ENCODE data around the gene RNF150. TPM values are rescaled to one million over a fixed set of nuclear protein-coding genes. Genes with fewer than 3 reads are reported as not detected.

The RNF150 gene
- total RNA-seq, 3 donors from 2014 or later = 0.03 TPM; not detected in 2

- ATAC-seq = no peak
- Mint-ChIP-seq H3K4me1 (ENCODE audit: low read depth) (no peaks in the 10 kb centered on the region), H3K4me3 (no peak overlapping the region)
Observed at GRCh38 chr4:141011901-141012315, 121.4 kb downstream of the RNF150 start.

GRCh38 chr4:141009931-141010330 is 123.3 kb downstream of the RNF150 start:
- Mint-ChIP-seq H3K9me3 (peaks cover 7% of the 10 kb centered on the region), H3K4me1 (ENCODE audit: low read depth) (no peaks in the 10 kb centered on the region), H3K36me3 (ENCODE audit: insufficient read depth) (no peaks in the 10 kb centered on the region), H3K27me3 (ENCODE audit: low read depth) (no peaks in the 10 kb centered on the region), H3K4me3 (no peak overlapping the region)
- ATAC-seq (no peak), DNase-seq (no peak)

More at GRCh38 chr4:141011901-141012315, 121.4 kb downstream of the RNF150 start:
- Mint-ChIP-seq H3K36me3 (ENCODE audit: insufficient read depth) (no peaks in the 10 kb centered on the region), H3K9me3 (peaks cover 4% of the 10 kb centered on the region), H3K27me3 (ENCODE audit: low read depth) (no peaks in the 10 kb centered on the region)
- DNase-seq = no peak

DNA sequence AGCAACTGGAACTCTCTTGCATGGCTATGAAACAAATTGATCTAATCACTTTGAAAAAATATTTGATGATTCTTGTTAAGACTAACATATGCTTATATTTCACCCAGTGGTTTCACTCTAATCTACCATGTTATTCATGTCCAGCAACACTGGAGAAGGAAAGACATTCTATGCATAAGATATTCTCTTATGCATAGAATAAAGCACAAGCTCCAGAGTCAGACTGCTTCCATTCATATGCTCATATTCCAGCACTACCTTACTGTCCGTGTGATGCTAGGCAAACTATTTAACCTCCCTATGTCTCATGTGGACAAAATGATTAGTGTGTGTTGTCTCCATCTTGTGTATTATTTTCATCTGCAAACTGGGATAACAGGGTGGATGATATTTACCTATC is 124.1 kb downstream of the RNF150 start:
- DNase-seq (no peak), ATAC-seq (no peak)
- Mint-ChIP-seq H3K36me3 (ENCODE audit: insufficient read depth) (no peaks in the 10 kb centered on the region), H3K4me1 (ENCODE audit: low read depth) (no peaks in the 10 kb centered on the region), H3K27me3 (ENCODE audit: low read depth) (no peaks in the 10 kb centered on the region), H3K9me3 (peaks cover 7% of the 10 kb centered on the region), H3K4me3 (no peak overlapping the region)

GRCh38 chr4:141006242-141006802 is 126.9 kb downstream of the RNF150 start:
- H3K4me3 Mint-ChIP-seq = no peak overlapping the region
- no peaks in the 10 kb centered on the region for H3K27me3 Mint-ChIP-seq (ENCODE audit: low read depth)
- no peaks in the 10 kb centered on the region for H3K36me3 Mint-ChIP-seq (ENCODE audit: insufficient read depth)
- DNase-seq (no peak), ATAC-seq (no peak)
- no peaks in the 10 kb centered on the region for H3K4me1 Mint-ChIP-seq (ENCODE audit: low read depth)
- peaks cover 7% of the 10 kb centered on the region for H3K9me3 Mint-ChIP-seq

DNA sequence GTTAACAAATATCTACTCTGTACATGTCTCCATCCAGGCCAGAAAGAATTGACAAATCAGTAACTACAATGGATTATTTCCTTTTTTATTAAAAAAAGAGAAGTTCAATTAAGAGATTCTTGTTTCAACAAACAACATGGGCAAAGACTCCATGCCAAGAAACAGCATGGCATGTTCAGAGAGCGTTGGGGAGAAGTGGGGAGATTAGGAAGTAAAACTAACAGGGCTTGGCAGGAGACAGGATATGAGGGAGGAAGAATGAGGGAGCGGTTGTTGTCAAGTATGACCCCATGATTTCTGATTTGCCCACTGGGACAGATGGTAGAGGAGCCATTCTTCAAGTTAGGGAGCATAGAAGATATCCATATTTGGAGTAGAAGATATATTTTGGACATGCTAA is 128.4 kb downstream of the RNF150 start:
- no peaks in the 10 kb centered on the region for H3K36me3 Mint-ChIP-seq (ENCODE audit: insufficient read depth)
- no peak overlapping the region for H3K4me3 Mint-ChIP-seq
- no peak for ATAC-seq
- H3K9me3 Mint-ChIP-seq = peaks cover 6% of the 10 kb centered on the region
- no peak for DNase-seq
- H3K4me1 Mint-ChIP-seq (ENCODE audit: low read depth) = no peaks in the 10 kb centered on the region
- no peaks in the 10 kb centered on the region for H3K27me3 Mint-ChIP-seq (ENCODE audit: low read depth)

DNA sequence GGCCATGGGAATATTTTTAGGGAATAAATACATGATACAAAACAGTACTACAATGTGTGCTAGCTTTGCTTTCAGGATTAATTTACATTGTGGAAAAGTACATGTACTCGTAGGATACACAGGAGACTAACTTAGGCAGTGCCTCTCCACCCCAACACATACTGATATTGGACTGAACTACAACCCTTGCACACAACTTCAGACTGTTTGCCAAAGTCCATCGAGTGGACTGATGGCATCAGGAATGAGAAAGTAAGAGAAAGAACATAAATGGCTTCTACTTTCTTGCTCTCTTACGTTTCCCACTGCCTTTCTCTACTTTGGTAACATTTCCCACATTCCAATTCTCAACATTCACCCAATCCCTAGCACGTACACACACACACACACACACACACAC is 130.1 kb downstream of the RNF150 start:
- DNase-seq (no peak), ATAC-seq (no peak)
- no peaks in the 10 kb centered on the region for H3K27me3 Mint-ChIP-seq (ENCODE audit: low read depth)
- H3K4me3 Mint-ChIP-seq = no peak overlapping the region
- peaks cover 4% of the 10 kb centered on the region for H3K9me3 Mint-ChIP-seq
- no peaks in the 10 kb centered on the region for H3K4me1 Mint-ChIP-seq (ENCODE audit: low read depth)
- no peaks in the 10 kb centered on the region for H3K36me3 Mint-ChIP-seq (ENCODE audit: insufficient read depth)

DNA sequence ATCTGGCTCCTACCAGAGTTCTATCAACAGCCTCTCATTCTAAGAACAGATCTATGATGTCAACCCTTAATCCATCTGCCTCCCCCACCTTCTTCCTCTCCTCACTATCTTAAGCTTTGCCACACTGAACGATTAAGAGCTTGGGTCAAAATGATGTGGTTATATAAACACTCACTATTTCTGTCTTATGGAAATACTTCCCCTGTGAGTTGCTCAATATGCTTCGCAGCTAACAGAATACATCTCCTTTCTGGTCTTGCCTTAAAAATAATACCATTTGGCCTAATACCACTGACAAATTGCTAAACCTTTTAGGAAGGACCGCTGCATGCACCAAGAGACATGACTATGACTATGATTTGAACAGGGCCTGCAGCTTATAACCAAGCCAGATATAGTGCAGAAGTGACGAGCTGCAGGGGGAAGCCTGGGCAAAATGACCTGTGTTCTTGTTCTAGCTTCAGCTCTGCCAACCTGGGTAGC is 130.9 kb downstream of the RNF150 start:
- H3K27me3 Mint-ChIP-seq (ENCODE audit: low read depth) = no peaks in the 10 kb centered on the region
- H3K4me3 Mint-ChIP-seq = no peak overlapping the region
- H3K9me3 Mint-ChIP-seq = peaks cover 4% of the 10 kb centered on the region
- ATAC-seq = no peak
- DNase-seq = no peak
- no peaks in the 10 kb centered on the region for H3K4me1 Mint-ChIP-seq (ENCODE audit: low read depth)
- no peaks in the 10 kb centered on the region for H3K36me3 Mint-ChIP-seq (ENCODE audit: insufficient read depth)

GRCh38 chr4:140996766-140997165 is 136.5 kb downstream of the RNF150 start:
- ATAC-seq (no peak), DNase-seq (no peak)
- Mint-ChIP-seq H3K9me3 (no peaks in the 10 kb centered on the region), H3K36me3 (ENCODE audit: insufficient read depth) (no peaks in the 10 kb centered on the region), H3K27me3 (ENCODE audit: low read depth) (no peaks in the 10 kb centered on the region), H3K4me1 (ENCODE audit: low read depth) (no peaks in the 10 kb centered on the region), H3K4me3 (no peak overlapping the region)

DNA sequence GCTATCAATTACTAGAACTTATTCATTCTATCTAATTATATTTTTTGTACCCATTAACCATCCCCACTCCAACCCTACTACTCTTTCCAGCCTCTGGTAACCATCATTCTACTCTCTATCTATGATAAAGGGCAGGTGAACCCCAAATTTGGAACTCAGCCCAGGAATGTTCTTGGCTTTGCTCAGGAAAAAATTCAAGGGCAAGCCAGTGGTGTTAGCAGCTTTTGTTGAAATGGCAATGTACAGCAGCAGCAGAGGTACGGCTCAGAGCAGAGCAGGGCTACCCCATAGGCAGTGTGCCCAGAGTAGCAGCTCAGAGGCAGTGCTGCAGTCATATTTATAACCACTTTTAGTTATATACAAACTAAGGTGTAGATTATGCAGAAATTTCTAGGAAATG is 138.2 kb downstream of the RNF150 start:
- no peaks in the 10 kb centered on the region for H3K4me1 Mint-ChIP-seq (ENCODE audit: low read depth)

GRCh38 chr4:140994015-140994414 is 139.3 kb downstream of the RNF150 start:
- ATAC-seq = no peak
- Mint-ChIP-seq H3K9me3 (no peaks in the 10 kb centered on the region), H3K4me3 (no peak overlapping the region), H3K36me3 (ENCODE audit: insufficient read depth) (no peaks in the 10 kb centered on the region), H3K27me3 (ENCODE audit: low read depth) (no peaks in the 10 kb centered on the region), H3K4me1 (ENCODE audit: low read depth) (no peaks in the 10 kb centered on the region)
- no peak for DNase-seq

More for the DNA sequence above, 138.2 kb downstream of the RNF150 start:
- Mint-ChIP-seq H3K27me3 (ENCODE audit: low read depth) (no peaks in the 10 kb centered on the region), H3K4me3 (no peak overlapping the region), H3K36me3 (ENCODE audit: insufficient read depth) (no peaks in the 10 kb centered on the region), H3K9me3 (no peaks in the 10 kb centered on the region)
- no peak for ATAC-seq
- DNase-seq = no peak

GRCh38 chr4:140993370-140993769 is 139.9 kb downstream of the RNF150 start:
- Mint-ChIP-seq H3K9me3 (no peaks in the 10 kb centered on the region), H3K27me3 (ENCODE audit: low read depth) (no peaks in the 10 kb centered on the region), H3K4me1 (ENCODE audit: low read depth) (no peaks in the 10 kb centered on the region), H3K4me3 (no peak overlapping the region), H3K36me3 (ENCODE audit: insufficient read depth) (no peaks in the 10 kb centered on the region)
- DNase-seq (no peak), ATAC-seq (no peak)

DNA sequence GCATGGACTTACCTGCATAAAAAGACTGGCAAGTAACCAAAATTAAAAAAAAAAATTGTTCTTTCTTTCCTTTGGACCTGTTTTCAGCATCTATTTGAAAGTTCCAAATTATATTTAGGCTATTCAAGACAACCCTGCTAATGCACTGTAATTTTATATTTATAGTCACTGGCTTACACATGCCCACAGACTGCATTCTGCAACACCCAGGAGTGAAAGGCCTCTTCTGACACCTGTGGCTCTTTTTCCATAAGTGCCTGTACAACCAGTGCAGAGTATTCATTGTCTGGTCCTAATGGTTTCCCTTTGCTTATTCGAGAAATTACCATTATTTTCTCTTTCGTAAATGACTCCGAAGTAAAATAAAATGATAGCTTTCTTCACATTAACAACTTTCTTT is 143.3 kb downstream of the RNF150 start:
- no peaks in the 10 kb centered on the region for H3K27me3 Mint-ChIP-seq (ENCODE audit: low read depth)
- H3K4me3 Mint-ChIP-seq = no peak overlapping the region
- DNase-seq = no peak
- H3K36me3 Mint-ChIP-seq (ENCODE audit: insufficient read depth) = no peaks in the 10 kb centered on the region
- no peak for ATAC-seq
- no peaks in the 10 kb centered on the region for H3K9me3 Mint-ChIP-seq
- no peaks in the 10 kb centered on the region for H3K4me1 Mint-ChIP-seq (ENCODE audit: low read depth)

DNA sequence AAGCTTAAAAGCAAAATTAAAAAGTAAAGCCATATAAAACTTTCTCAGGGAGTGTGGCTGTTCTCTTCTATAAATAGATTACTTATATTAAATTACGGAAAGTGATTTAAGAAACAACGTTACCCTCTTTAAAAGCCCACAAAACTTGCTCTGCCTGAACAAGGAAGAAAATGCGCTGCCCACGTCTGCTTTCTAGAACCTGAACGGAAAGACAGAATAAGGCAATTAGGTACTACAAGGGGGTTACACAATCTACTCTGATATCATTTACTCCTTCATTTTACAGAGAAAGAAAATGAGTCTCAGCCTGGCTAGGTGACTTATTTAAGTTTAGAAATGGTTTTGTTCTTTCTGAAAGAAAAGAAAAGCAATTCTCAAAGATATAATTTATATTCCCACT is 147.2 kb downstream of the RNF150 start:
- Mint-ChIP-seq H3K9me3 (no peaks in the 10 kb centered on the region), H3K4me1 (ENCODE audit: low read depth) (no peaks in the 10 kb centered on the region), H3K36me3 (ENCODE audit: insufficient read depth) (no peaks in the 10 kb centered on the region), H3K27me3 (ENCODE audit: low read depth) (no peaks in the 10 kb centered on the region), H3K4me3 (no peak overlapping the region)
- DNase-seq (no peak), ATAC-seq (no peak)

DNA sequence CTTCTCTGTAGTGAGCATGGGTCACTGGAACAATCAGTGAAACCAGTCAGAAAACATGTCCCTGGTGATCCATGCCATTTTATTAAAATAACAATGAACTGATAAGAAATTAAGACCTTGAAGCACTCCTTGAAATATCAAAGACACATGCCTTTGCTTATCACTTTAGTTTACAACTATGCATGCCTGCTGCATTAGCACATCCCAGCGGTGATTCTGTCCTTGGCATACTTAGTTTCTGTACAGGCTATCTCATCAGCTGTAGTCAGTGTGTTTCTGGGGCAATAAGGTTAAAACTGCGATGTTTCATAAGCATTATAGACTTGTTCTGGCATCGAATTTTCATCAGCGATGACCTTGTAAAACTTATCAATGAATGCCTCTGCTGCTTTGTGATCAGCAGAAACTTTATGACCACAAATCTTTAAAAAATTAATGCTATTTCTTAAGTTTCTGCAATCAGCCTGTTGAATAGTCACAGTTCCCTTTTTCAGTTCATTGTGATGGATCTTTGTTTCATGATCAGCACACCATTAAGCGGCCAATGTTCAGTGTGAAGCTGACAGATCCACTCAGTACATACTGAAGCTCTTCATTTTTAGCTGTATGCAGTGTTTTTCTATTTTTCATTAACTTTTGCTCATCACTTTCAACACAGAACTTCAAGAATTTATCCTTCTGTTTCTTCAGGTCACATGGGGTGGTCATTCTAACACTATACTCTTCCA is 150.5 kb downstream of the RNF150 start:
- DNase-seq = no peak
- Mint-ChIP-seq H3K9me3 (no peaks in the 10 kb centered on the region), H3K36me3 (ENCODE audit: insufficient read depth) (no peaks in the 10 kb centered on the region), H3K27me3 (ENCODE audit: low read depth) (no peaks in the 10 kb centered on the region), H3K4me3 (no peak overlapping the region), H3K4me1 (ENCODE audit: low read depth) (no peaks in the 10 kb centered on the region)
- no peak for ATAC-seq

GRCh38 chr4:140980426-140981200 is 152.7 kb downstream of the RNF150 start:
- Mint-ChIP-seq H3K9me3 (no peaks in the 10 kb centered on the region), H3K36me3 (ENCODE audit: insufficient read depth) (no peaks in the 10 kb centered on the region), H3K27me3 (ENCODE audit: low read depth) (no peaks in the 10 kb centered on the region), H3K4me1 (ENCODE audit: low read depth) (no peaks in the 10 kb centered on the region), H3K4me3 (no peak overlapping the region)
- ATAC-seq (no peak), DNase-seq (no peak)
